K562 (cell line): Measurements from ENCODE around the gene PRM2. TPM values are rescaled to one million over a fixed set of nuclear protein-coding genes. Genes with fewer than 3 reads are reported as not detected.
A peak's percentile ranks its signal among the peaks of the same experiment; 100 is the strongest.

Experiments used
- CBX2 ChIP-seq: fragments of 200-600 bp; sonication (generic); IDR thresholded peaks from one replicate; pipeline ENCODE4 v1.6.1; 2012; ENCODE audit warnings: mild to moderate bottlenecking, low read length, inconsistent platforms; ENCODE audit not compliant: insufficient read depth, poor library complexity, severe bottlenecking
- CHD1 ChIP-seq: fragments of 200-600 bp; sonication (generic); IDR thresholded peaks from one replicate; pipeline ENCODE4 v1.6.1; 2012; ENCODE audit warnings: mild to moderate bottlenecking, moderate library complexity, low read length, inconsistent platforms
- DACH1 ChIP-seq: fragments of 450-650 bp; IDR thresholded peaks from 2 replicates; pipeline ENCODE4 v1.6.1; 2018; ENCODE audit not compliant: partially characterized antibody
- EGR1 ChIP-seq: fragments of 450-650 bp; conservative IDR thresholded peaks from 2 replicates; pipeline ENCODE4 v1.6.1; 2017; ENCODE audit warnings: mild to moderate bottlenecking
- ETS2 ChIP-seq: IDR thresholded peaks from 2 replicates; pipeline ENCODE4 v1.6.1; 2016; ENCODE audit warnings: borderline replicate concordance, missing genetic modification characterization, mild to moderate bottlenecking, moderate library complexity, missing compliant biosample characterization; ENCODE audit not compliant: poor library complexity, severe bottlenecking
- FOXA3 ChIP-seq, 2 experiments: fragments of 450-650 bp in 1 of 2; sonication (generic) in 1 of 2; formaldehyde crosslinking; IDR thresholded peaks in 1 of 2; conservative IDR thresholded peaks in 1 of 2; 2 replicates each; pipeline versions ENCODE4 v1.4.0 to v1.8.0; 2020 to 2022; ENCODE audit warnings: mild to moderate bottlenecking in 2 of 2, missing genetic modification reagents in 1 of 2
- GABPA ChIP-seq: fragments of 200-800 bp; sonication (Bioruptor generic); conservative IDR thresholded peaks from 2 replicates; pipeline ENCODE4 v1.6.1; 2016; ENCODE audit warnings: low read depth, missing genetic modification characterization, missing compliant biosample characterization
- GATAD2A ChIP-seq: fragments of 450-650 bp; IDR thresholded peaks from 2 replicates; pipeline ENCODE4 v1.6.1; 2017
- HCFC1 ChIP-seq: IDR thresholded peaks from 2 replicates; pipeline ENCODE4 v1.6.1; 2012; ENCODE audit warnings: low read depth, low read length, improper control_type of control experiment
- HIVEP1 ChIP-seq: fragments of 250-450 bp; sonication (Bioruptor Pico); IDR thresholded peaks from 2 replicates; pipeline ENCODE4 v1.4.0; 2020; ENCODE audit warnings: mild to moderate bottlenecking
- JUNB ChIP-seq: fragments of 450-650 bp; formaldehyde crosslinking; conservative IDR thresholded peaks from 2 replicates; pipeline ENCODE4 v1.4.0; 2020; ENCODE audit warnings: mild to moderate bottlenecking
- LEF1 ChIP-seq: fragments of 450-650 bp; IDR thresholded peaks from 2 replicates; pipeline ENCODE4 v1.6.1; 2016; ENCODE audit warnings: mild to moderate bottlenecking
- MIER1 ChIP-seq: fragments of 450-650 bp; IDR thresholded peaks from 2 replicates; pipeline ENCODE4 v1.6.1; 2016; ENCODE audit warnings: antibody characterized with exemption, mild to moderate bottlenecking, low read depth
- RBM22 ChIP-seq: fragments of 200-400 bp; formaldehyde crosslinking; IDR thresholded peaks from 2 replicates; pipeline ENCODE4 v1.6.1; 2018; ENCODE audit warnings: low read length, low read depth; ENCODE audit not compliant: poor library complexity, severe bottlenecking
- XRCC5 ChIP-seq: fragments of 200-400 bp; formaldehyde crosslinking; IDR thresholded peaks from 2 replicates; pipeline ENCODE4 v1.6.1; 2017; ENCODE audit warnings: low read depth, mild to moderate bottlenecking, low read length
- ZNF76 ChIP-seq: fragments of 250-450 bp; sonication (Bioruptor Pico); IDR thresholded peaks from 2 replicates; pipeline ENCODE4 v1.4.0; 2020; ENCODE audit warnings: mild to moderate bottlenecking, moderate library complexity, borderline replicate concordance
- polyA plus RNA-seq, 8 experiments: library from polyadenylated mRNA; depleted of rRNA in 4 of 8; stranded (reverse) in 5 of 8; unstranded in 3 of 8; fragments of >200 nt; fragmentation: Nextera tagmentation in 2 of 8; fragmentation: Illumina TruSeq in 1 of 8; extraction: Ambion mirVana in 2 of 8; extraction: Trizol in 1 of 8; gene quantifications; 2 replicates each; pipeline versions ENCODE4 v1.2.1 to v1.2.3, GENCODE V29; 2011 to 2014; ENCODE audit warnings: inconsistent platforms in 1 of 8, missing spikeins in 1 of 8
- total RNA-seq, 7 experiments: library from RNA; depleted of rRNA in 6 of 7; stranded (reverse); fragments of >200 nt in 6 of 7; fragmentation: Illumina TruSeq in 2 of 7; extraction: Trizol in 2 of 7; gene quantifications; 2 replicates each; pipeline versions ENCODE4 v1.2.1 to v1.2.3, GENCODE V29; 2011 to 2021; ENCODE audit warnings: low replicate concordance in 1 of 7
- TF ChIP-seq, protein P1 (sequence below): fragments of 250-450 bp; sonication (Bioruptor Pico); IDR thresholded peaks from 2 replicates; pipeline ENCODE4 v1.8.0; 2022; ENCODE audit warnings: moderate library complexity, mild to moderate bottlenecking, inconsistent platforms
- TF ChIP-seq, protein P2 (sequence below): fragments of 250-450 bp; sonication (Bioruptor Pico); IDR thresholded peaks from 2 replicates; pipeline ENCODE4 v1.4.0; 2020; ENCODE audit warnings: borderline replicate concordance
- TF ChIP-seq, protein P3 (sequence below): sonication (generic); formaldehyde crosslinking; IDR thresholded peaks from 2 replicates; pipeline ENCODE4 v1.8.1; 2022; ENCODE audit warnings: missing genetic modification reagents
- TF ChIP-seq, protein P4 (sequence below): fragments of 450-650 bp; formaldehyde crosslinking; IDR thresholded peaks from 2 replicates; pipeline ENCODE4 v1.4.0; 2022; ENCODE audit warnings: mild to moderate bottlenecking, moderate library complexity
- TF ChIP-seq, protein P5 (sequence below): IDR thresholded peaks from 3 replicates; pipeline ENCODE4 v1.6.1; 2011; ENCODE audit warnings: borderline replicate concordance, mild to moderate bottlenecking; ENCODE audit not compliant: insufficient read length, insufficient read depth

PRM2 gene
- total and polyA plus RNA-seq, 9 of the 15 experiments (the other 6 are each of a cell fraction or from before 2014, with no cell fraction given) = not detected

DNA sequence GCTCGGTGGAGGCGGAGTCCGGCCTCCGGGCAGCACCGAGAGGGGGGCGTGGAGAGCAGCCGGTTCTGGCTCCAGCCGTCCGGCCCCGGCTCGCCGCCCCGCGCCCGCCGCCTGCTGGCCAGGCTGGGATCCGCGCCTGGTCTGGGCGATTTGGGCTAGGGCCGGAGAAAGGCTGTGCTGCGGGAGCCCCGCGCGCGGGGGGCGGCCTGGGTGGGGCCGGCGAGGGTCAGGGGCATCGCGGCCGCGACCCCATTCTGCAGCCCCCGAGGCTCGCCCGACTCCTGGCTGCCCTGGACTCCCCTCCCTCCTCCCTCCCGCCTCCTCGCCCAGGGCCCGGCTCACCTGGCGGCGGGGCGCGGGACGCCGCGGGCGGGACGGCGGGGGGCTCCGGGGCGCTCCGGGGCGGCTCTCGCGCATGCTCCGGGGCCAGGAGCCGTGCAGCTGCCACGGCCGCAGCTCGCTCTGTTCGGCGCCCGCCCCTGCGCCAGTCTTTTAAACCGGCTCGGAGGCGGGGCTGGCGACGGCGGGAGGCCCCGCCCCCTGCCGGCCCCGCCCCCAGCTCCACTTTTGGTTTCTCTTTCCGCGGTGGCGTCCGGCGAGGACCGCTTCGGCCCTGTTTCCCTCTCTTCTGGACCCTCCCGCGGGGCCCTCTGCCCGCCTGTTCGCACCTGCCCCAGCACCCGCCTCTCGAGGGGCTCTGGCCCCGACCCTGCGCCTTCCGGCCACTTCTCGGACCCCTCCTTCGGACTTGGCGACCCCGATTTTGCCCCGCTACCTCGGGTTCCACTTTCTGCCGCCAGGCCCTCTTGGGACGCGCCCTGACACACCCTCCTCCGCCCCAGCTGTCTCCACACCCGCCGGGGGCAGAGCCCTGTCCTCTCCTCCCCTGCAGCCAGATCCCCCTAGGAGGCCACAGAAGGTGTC, 20.3 kb downstream of the PRM2 start, which contains the start of gene SOCS1 (continued):
- TF ChIP-seq, protein P1, sequence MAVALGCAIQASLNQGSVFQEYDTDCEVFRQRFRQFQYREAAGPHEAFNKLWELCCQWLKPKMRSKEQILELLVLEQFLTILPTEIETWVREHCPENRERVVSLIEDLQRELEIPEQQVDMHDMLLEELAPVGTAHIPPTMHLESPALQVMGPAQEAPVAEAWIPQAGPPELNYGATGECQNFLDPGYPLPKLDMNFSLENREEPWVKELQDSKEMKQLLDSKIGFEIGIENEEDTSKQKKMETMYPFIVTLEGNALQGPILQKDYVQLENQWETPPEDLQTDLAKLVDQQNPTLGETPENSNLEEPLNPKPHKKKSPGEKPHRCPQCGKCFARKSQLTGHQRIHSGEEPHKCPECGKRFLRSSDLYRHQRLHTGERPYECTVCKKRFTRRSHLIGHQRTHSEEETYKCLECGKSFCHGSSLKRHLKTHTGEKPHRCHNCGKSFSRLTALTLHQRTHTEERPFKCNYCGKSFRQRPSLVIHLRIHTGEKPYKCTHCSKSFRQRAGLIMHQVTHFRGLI = no peak
- TF ChIP-seq CBX2 (no peak), FOXA3 (CRISPR knock-in tag; conservative IDR thresholded peaks at IDR 0.05 in 1 of 2, IDR thresholded peaks at IDR 0.05 in 1 of 2) (no peak), JUNB (CRISPR knock-in tag) (no peak), XRCC5 (peak; percentile 39; the same call in 1 of the 2 replicates), DACH1 (peak; percentile 84), GATAD2A (no peak; the same call in 1 of the 2 replicates), EGR1 (no peak; the same call in 1 of the 2 replicates), RBM22 (peak; percentile 40), ETS2 (tag) (no peak), CHD1 (no peak), GABPA (no peak), MIER1 (no peak), HIVEP1 (CRISPR knock-in tag) (no peak), LEF1 (no peak), HCFC1 (no peak), ZNF76 (CRISPR knock-in tag) (no peak)
- TF ChIP-seq, protein P2, sequence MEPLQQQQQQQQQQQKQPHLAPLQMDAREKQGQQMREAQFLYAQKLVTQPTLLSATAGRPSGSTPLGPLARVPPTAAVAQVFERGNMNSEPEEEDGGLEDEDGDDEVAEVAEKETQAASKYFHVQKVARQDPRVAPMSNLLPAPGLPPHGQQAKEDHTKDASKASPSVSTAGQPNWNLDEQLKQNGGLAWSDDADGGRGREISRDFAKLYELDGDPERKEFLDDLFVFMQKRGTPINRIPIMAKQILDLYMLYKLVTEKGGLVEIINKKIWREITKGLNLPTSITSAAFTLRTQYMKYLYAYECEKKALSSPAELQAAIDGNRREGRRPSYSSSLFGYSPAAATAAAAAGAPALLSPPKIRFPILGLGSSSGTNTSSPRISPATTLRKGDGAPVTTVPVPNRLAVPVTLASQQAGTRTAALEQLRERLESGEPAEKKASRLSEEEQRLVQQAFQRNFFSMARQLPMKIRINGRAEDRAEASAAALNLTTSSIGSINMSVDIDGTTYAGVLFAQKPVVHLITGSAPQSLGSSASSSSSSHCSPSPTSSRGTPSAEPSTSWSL = no peak
- TF ChIP-seq, protein P3, sequence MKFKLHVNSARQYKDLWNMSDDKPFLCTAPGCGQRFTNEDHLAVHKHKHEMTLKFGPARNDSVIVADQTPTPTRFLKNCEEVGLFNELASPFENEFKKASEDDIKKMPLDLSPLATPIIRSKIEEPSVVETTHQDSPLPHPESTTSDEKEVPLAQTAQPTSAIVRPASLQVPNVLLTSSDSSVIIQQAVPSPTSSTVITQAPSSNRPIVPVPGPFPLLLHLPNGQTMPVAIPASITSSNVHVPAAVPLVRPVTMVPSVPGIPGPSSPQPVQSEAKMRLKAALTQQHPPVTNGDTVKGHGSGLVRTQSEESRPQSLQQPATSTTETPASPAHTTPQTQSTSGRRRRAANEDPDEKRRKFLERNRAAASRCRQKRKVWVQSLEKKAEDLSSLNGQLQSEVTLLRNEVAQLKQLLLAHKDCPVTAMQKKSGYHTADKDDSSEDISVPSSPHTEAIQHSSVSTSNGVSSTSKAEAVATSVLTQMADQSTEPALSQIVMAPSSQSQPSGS (CRISPR knock-in tag) = no peak
- TF ChIP-seq, protein P4, sequence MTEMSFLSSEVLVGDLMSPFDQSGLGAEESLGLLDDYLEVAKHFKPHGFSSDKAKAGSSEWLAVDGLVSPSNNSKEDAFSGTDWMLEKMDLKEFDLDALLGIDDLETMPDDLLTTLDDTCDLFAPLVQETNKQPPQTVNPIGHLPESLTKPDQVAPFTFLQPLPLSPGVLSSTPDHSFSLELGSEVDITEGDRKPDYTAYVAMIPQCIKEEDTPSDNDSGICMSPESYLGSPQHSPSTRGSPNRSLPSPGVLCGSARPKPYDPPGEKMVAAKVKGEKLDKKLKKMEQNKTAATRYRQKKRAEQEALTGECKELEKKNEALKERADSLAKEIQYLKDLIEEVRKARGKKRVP (CRISPR knock-in tag) = no peak
- TF ChIP-seq, protein P5, sequence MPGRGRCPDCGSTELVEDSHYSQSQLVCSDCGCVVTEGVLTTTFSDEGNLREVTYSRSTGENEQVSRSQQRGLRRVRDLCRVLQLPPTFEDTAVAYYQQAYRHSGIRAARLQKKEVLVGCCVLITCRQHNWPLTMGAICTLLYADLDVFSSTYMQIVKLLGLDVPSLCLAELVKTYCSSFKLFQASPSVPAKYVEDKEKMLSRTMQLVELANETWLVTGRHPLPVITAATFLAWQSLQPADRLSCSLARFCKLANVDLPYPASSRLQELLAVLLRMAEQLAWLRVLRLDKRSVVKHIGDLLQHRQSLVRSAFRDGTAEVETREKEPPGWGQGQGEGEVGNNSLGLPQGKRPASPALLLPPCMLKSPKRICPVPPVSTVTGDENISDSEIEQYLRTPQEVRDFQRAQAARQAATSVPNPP = no peak
